ENCODE results near the gene FDX2. TPM values are rescaled to one million over a fixed set of nuclear protein-coding genes. Genes with fewer than 3 reads are reported as not detected.

The FDX2 gene
- total RNA-seq, 2 donors from 2014 or later: 20.9 to 29.9 TPM

DNA sequence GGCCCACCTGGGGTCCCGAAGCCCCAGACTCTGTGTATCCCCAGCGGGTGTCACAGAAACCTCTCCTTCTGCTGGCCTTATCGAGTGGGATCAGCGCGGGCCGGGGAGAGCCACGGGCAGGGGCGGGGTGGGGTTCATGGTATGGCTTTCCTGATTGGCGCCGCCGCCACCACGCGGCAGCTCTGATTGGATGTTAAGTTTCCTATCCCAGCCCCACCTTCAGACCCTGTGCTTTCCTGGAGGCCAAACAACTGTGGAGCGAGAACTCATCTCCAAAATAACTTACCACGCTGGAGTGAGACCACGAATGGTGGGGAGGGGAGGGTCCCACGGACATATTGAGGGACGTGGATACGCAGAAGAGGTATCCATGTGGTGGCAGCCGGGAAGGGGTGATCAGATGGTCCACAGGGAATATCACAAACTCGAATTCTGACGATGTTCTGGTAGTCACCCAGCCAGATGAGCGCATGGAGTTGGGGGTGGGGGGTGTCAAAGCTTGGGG lies 27.1 kb downstream of the FDX2 start:
- TF ChIP-seq POLR2AphosphoS5 (IDR thresholded peaks at IDR 0.05): no peak
- no peak for TF ChIP-seq POLR2A (IDR thresholded peaks at IDR 0.05)
- TF ChIP-seq, protein P1, sequence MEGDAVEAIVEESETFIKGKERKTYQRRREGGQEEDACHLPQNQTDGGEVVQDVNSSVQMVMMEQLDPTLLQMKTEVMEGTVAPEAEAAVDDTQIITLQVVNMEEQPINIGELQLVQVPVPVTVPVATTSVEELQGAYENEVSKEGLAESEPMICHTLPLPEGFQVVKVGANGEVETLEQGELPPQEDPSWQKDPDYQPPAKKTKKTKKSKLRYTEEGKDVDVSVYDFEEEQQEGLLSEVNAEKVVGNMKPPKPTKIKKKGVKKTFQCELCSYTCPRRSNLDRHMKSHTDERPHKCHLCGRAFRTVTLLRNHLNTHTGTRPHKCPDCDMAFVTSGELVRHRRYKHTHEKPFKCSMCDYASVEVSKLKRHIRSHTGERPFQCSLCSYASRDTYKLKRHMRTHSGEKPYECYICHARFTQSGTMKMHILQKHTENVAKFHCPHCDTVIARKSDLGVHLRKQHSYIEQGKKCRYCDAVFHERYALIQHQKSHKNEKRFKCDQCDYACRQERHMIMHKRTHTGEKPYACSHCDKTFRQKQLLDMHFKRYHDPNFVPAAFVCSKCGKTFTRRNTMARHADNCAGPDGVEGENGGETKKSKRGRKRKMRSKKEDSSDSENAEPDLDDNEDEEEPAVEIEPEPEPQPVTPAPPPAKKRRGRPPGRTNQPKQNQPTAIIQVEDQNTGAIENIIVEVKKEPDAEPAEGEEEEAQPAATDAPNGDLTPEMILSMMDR (IDR thresholded peaks at IDR 0.05): no peak
- no peak for DNase-seq (ENCODE audit: low spot score)
- Histone ChIP-seq H3K9me3 (no peaks in the 10 kb centered on the region), H3K27ac (no peak overlapping the region), H3K27me3 (replicated peaks; ENCODE audit: insufficient read depth) (peaks cover 40% of the 10 kb centered on the region), H3K4me1 (replicated peaks) (peaks cover 2% of the 10 kb centered on the region), H3K36me3 (no peaks in the 10 kb centered on the region), H3K4me3 (peak overlapping the region; percentile 5 to 17)
- 7% methylated on average over 23 of the region's 23 CpGs for WGBS
- intact Hi-C loops (cut with DNase I): no loop called here

DNA sequence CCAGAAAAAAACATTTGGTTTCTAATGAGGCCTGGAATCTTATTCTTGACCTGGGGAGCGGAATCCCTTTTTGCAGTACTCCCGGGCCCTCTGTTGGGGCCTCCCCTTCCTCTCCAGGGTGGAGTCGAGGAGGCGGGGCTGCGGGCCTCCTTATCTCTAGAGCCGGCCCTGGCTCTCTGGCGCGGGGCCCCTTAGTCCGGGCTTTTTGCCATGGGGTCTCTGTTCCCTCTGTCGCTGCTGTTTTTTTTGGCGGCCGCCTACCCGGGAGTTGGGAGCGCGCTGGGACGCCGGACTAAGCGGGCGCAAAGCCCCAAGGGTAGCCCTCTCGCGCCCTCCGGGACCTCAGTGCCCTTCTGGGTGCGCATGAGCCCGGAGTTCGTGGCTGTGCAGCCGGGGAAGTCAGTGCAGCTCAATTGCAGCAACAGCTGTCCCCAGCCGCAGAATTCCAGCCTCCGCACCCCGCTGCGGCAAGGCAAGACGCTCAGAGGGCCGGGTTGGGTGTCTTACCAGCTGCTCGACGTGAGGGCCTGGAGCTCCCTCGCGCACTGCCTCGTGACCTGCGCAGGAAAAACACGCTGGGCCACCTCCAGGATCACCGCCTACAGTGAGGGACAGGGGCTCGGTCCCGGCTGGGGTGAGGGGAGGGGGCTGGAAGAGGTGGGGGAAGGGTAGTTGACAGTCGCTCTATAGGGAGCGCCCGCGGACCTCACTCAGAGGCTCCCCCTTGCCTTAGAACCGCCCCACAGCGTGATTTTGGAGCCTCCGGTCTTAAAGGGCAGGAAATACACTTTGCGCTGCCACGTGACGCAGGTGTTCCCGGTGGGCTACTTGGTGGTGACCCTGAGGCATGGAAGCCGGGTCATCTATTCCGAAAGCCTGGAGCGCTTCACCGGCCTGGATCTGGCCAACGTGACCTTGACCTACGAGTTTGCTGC lies 28.7 kb downstream of the FDX2 start, which contains the start of gene ICAM4:
TSS of gene ICAM4 (plus strand) at position 153 of the 935 bp plus-strand sequence. CDS start at position 211, 58 bp downstream.
- intact Hi-C loops (cut with DNase I): no loop called here
- no peak for DNase-seq (ENCODE audit: low spot score)
- Histone ChIP-seq H3K9me3 (no peaks in the 10 kb centered on the region), H3K4me1 (replicated peaks) (peaks cover 2% of the 10 kb centered on the region), H3K4me3 (no peak within 1 kb of the TSS), H3K36me3 (no peaks in the 10 kb centered on the region), H3K27ac (no peak within 1 kb of the TSS), H3K27me3 (replicated peaks; ENCODE audit: insufficient read depth) (peaks cover 25% of the 10 kb centered on the region)
- TF ChIP-seq POLR2AphosphoS5 (IDR thresholded peaks at IDR 0.05): no peak
- TF ChIP-seq, protein P1 (IDR thresholded peaks at IDR 0.05): no peak
- no peak for TF ChIP-seq POLR2A (IDR thresholded peaks at IDR 0.05)
- WGBS: 27% methylated on average over 54 of the region's 59 CpGs

DNA sequence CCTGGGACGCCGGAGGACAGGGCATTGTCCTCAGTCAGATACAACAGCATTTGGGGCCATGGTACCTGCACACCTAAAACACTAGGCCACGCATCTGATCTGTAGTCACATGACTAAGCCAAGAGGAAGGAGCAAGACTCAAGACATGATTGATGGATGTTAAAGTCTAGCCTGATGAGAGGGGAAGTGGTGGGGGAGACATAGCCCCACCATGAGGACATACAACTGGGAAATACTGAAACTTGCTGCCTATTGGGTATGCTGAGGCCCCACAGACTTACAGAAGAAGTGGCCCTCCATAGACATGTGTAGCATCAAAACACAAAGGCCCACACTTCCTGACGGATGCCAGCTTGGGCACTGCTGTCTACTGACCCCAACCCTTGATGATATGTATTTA lies 30.4 kb downstream of the FDX2 start:
- TF ChIP-seq, protein P1 (IDR thresholded peaks at IDR 0.05): no peak
- TF ChIP-seq POLR2AphosphoS5 (IDR thresholded peaks at IDR 0.05) (no peak), POLR2A (IDR thresholded peaks at IDR 0.05) (no peak)
- intact Hi-C loops (cut with DNase I): no loop called here
- no peak overlapping the region for H3K27ac ChIP-seq
- WGBS: 90% methylated on average over 4 of the region's 4 CpGs
- no peak for DNase-seq (ENCODE audit: low spot score)
- no peaks in the 10 kb centered on the region for H3K36me3 ChIP-seq
- H3K27me3 ChIP-seq (replicated peaks; ENCODE audit: insufficient read depth): peaks cover 16% of the 10 kb centered on the region
- no peak overlapping the region for H3K4me3 ChIP-seq
- no peaks in the 10 kb centered on the region for H3K9me3 ChIP-seq
- peaks cover 2% of the 10 kb centered on the region for H3K4me1 ChIP-seq (replicated peaks)

DNA sequence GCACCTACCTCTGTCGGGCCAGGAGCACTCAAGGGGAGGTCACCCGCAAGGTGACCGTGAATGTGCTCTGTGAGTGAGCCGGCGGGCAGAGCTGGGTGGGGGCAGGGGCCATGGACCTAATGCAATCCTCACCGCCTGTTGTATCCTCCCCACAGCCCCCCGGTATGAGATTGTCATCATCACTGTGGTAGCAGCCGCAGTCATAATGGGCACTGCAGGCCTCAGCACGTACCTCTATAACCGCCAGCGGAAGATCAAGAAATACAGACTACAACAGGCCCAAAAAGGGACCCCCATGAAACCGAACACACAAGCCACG lies 30.9 kb downstream of the FDX2 start:
- no peaks in the 10 kb centered on the region for H3K36me3 ChIP-seq
- DNase-seq (ENCODE audit: low spot score): no peak
- 88% methylated on average over 13 of the region's 13 CpGs for WGBS
- intact Hi-C loops (cut with DNase I): no loop called here
- H3K9me3 ChIP-seq: no peaks in the 10 kb centered on the region
- no peak overlapping the region for H3K4me3 ChIP-seq
- peaks cover 1% of the 10 kb centered on the region for H3K4me1 ChIP-seq (replicated peaks)
- peaks cover 16% of the 10 kb centered on the region for H3K27me3 ChIP-seq (replicated peaks; ENCODE audit: insufficient read depth)
- H3K27ac ChIP-seq: no peak overlapping the region
- TF ChIP-seq POLR2AphosphoS5 (IDR thresholded peaks at IDR 0.05) (no peak), POLR2A (IDR thresholded peaks at IDR 0.05) (no peak)
- TF ChIP-seq, protein P1 (IDR thresholded peaks at IDR 0.05): no peak

Data from prostate gland (tissue), 2 donors.